Lung microvascular endothelial cell (primary cell): Measurements from ENCODE around the gene TNIP1. TPM values are rescaled to one million over a fixed set of nuclear protein-coding genes. Genes with fewer than 3 reads are reported as not detected.

Experiments used
- DNase-seq, 2 donors: peaks; one replicate each; pipeline versions ENCODE4 v3.0.0 to v3.0.0-alpha.2; 2010; ENCODE audit warnings: low read depth in 2 of 2
- total RNA-seq: library from RNA; depleted of rRNA; stranded (reverse); fragments of >200 nt; gene quantifications from 2 replicates; pipeline ENCODE4 v1.2.1, GENCODE V29; 2014

Gene TNIP1
- total RNA-seq, 1 donor from 2014 or later: 77.6 TPM

DNA sequence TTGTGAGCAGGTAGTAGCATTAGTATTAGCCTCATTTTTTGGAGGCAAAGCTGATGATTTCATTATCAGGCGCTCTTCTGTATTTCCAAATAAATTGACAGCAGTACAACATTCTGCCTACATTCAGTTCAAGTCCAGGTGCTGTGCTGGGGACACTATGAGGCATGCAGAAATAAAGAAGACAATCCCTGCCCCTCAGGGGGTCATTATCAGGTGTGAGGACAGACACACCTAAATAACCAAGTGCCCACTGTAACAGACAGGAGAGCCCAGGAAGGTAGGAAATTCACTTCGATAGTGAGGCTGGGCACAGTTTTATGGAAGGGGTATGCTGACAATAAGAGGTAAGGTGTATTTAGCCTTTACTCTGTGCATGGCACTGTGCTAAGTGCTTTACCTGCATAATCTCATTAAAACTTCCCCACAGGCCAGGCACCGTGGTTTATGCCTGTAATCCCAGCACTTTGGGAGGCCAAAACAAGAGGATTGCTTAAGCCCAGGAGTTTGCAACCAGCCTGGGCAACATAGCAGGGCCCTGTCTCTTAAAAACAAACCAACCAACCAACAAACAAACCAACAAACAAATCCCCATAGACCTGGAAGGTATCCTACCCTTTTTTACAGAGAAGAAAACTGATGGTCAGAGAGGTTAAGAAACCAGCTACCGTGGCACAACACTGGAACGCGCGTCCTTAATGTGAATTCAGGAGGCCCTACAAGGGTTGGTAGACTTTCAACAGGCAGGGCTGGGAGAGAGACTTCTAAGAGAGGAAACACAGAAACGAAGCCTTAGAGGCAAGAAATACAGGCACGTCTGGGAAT lies 77.9 kb downstream of the TNIP1 start:
- DNase-seq: no peak

DNA sequence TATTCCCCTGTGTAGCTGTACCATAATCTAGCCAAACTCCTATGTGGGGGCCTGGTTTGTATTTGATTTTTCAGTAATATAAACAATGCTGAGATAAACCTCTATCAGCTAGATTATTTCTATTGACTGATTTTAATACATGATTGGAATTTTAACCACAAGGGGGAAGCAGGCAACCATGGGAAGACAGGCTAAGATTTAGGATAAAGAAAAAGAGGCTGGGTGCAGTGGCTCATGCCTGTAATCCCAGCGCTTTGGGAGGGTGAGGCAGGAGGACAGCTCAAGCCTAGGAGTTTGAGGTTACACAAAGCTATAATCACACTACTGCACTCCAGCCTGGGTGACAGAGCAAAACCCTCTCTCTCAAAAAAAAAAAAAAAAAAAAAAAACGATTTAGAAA lies 78.6 kb downstream of the TNIP1 start:
- peak; percentile 65 to 68 for DNase-seq

DNA sequence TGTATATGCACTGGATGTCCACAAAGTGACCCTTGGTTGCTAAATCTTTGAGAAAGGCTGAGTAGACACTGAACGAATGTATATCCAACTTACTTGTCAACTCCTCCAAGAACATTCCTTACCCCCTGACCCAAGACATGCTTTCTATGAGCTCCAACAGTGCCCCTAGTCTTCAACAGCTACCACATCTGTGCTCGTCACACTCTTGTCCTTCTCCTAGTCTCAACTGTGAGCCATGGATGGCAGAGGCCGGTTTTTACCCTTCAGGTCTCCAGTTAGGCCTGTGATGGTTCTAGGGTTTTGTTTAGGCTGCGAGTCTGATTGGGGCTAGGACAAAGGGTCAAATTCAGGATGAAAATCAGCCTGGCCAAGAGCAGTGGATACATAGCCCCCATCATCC lies 79.4 kb downstream of the TNIP1 start:
- DNase-seq: no peak

DNA sequence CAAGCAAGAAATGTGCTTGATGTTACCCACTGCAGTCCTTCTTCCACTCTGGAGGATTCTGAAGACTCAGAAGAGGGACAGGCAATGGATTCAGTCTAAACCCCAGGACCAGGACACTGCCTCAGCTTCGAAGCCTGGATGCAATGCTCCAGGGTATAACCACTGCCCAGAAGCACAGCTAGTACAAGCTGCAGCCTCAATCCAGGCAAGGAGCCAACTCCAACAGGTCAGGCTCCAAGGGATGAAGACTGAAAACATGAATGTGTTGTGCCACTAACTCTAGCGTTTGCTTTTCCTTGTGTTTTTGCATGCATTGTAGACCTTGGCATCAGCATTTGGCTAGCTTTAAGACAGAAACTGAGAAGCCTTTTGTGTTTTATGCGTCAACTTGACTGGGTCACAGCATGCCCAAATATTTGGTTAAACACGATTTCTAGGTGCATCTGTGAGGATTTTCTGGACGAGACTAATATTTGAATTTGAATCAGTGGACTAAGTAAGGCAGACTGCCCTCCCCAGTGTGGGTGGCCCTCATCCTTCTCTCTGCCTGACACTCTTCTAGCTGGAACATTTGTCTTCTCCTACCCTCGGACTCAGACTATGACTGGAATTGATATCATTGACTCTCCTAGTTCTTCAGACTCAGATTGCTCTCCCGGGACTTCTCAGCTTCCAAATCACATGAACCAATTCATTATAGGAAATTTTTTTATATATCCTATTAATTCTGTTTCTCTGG lies 81.0 kb downstream of the TNIP1 start:
- DNase-seq: peak in 1 of 2 donors; percentile 18

DNA sequence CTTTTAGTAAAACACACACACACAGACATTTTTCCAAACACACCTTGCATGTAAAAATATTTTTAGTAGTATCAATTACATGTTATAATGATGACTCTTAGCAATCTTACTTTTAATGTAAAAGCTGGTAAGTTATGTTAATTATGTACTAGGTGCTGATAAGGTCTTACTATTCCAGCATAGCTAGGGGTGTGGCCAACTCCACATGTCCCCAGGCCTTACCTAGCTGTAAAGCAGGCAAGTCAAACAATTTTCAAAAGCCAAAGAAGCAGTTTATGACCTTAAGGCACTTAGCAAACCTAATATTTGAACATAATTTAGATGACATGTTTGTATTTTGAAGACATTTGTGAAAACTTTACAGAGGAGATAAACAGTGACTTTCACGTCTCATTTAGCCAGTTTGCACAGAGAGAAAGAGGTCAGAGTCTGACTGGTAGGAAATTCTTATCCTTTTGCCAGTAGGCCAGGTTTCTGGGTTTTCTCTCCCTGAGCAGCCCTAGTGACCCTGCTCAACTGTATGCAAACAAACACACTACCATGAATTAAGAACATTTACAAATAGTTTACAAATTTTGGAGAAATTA lies 86.9 kb downstream of the TNIP1 start:
- no peak for DNase-seq

DNA sequence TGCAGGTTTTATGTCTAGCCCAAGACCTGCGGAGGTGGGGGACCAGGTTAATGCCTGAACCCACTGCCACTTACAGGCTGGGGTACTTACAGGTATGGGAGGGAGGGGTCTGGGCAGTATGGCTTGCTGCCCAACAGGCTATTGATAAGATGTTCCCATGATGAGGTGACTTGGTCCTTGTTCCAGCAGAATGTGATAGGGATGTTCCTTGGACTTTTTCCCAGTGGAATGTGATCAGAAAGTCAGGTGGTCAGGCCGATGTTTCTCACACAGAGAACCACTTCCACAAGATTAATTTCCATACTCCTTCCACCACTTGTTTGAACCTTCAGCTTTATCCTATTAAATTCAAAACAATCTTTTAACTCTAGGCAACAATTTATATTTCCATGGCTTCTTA lies 87.4 kb downstream of the TNIP1 start:
- no peak for DNase-seq

DNA sequence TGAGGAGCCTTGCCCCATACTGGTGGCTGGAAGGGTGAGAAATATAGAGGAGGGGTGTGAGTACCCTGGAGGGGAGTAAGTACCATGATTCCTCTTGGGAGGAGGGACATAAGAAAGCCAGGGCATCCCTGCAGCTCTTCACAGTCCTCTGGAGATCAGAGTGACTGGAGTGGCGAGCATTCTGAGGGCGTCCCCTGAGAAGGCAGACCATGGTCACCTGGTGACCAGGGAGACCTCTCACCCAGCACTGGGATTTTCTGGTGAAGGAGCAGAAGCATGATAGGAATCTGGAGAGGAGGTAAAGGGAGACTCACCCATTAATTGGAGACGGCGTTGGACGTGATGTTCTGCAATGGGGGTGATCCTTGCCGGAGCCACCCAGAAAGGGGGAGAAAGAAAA lies 88.1 kb downstream of the TNIP1 start:
- DNase-seq: no peak

DNA sequence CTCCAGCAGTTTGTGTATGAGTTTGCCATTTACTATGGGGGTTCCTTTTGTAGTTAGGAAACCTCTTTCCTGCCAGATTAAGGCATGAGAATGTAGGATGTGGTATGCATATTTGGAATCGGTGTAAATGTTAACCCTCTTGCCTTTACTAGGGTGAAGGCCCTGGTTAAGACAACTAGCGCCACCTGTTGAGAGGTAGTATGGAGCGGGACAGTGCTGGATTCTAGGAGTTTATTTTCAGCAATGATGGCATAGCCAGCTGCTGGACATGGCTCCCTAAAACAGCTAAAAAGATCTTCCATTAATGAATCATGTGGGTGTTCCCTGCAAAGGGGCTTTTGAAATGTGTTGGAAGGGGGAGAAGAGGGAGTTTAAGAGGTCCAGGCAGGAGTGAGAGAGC lies 91.1 kb downstream of the TNIP1 start:
- peak; percentile 7 to 20 for DNase-seq

DNA sequence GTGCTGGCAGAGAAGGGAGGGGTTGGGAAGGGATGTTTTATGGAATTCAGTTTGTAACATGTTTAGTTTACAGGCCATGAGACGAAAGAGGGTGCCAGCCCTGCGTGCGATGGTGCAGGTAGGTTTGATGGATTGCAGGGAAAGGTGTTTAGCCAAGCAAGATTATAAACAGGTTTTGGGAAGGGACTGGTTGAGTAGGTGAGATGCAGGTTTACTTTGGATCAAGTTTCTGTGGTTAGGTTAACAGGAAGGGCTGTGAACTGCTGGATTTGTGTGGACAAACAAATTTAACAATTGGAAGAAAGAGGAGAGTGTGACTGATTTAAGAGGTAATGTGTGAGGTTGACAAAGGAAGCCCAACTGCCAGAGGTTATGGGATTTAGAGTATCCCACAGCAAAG lies 93.1 kb downstream of the TNIP1 start:
- DNase-seq: no peak

Other genes starting within 250 kb of the TNIP1 start
- not detected in 2 replicates for gene IRGM, start 234.5 kb downstream of the TNIP1 start, total RNA-seq
- gene ZNF300, start 176.1 kb downstream of the TNIP1 start, total RNA-seq: 4.6 and 4.8 TPM in 2 replicates
- gene GPX3, start 60.4 kb downstream of the TNIP1 start, total RNA-seq: 5.0 and 6.3 TPM in 2 replicates
- 38.9 and 60.1 TPM in 2 replicates for gene ANXA6, start 76.7 kb upstream of the TNIP1 start, total RNA-seq
- gene CCDC69, start 143.1 kb upstream of the TNIP1 start, total RNA-seq: 0.99 and 2.4 TPM in 2 replicates
- gene GM2A, start 172.2 kb upstream of the TNIP1 start, total RNA-seq: 9.6 and 13.5 TPM in 2 replicates
- not detected in 2 replicates for gene SLC36A3, start 222.7 kb upstream of the TNIP1 start, total RNA-seq